ENCODE results near the gene BAHCC1. TPM values are rescaled to one million over a fixed set of nuclear protein-coding genes. Genes with fewer than 3 reads are reported as not detected.

BAHCC1 gene
- total and polyA plus RNA-seq, 9 of the 15 experiments (the other 6 are each of a cell fraction or from before 2014, with no cell fraction given) = 0.14 to 26.9 (median 5.0) TPM

- peak; percentile 59; the same call in 1 of the 2 replicates for TF ChIP-seq AFF4 (CRISPR knock-in tag; IDR thresholded peaks at IDR 0.05)
- TF ChIP-seq SRSF3 (IDR thresholded peaks at IDR 0.05; ENCODE audit: insufficient read depth, low read length) = no peak
- no peak for TF ChIP-seq ZNF217 (CRISPR knock-in tag; IDR thresholded peaks at IDR 0.05)
- TF ChIP-seq SREBF1 (IDR thresholded peaks at IDR 0.05; ENCODE audit: borderline replicate concordance, low read depth, low read length) = no peak
- no peak for TF ChIP-seq ZNF239 (CRISPR knock-in tag; IDR thresholded peaks at IDR 0.05)
- TF ChIP-seq CBX2 (IDR thresholded peaks at IDR 0.05; ENCODE audit: insufficient read depth, low read length, poor library complexity, severe bottlenecking) = no peak
- no peak for TF ChIP-seq CBFA2T2 (conservative IDR thresholded peaks at IDR 0.05)
- TF ChIP-seq RBBP5 (IDR thresholded peaks at IDR 0.05; ENCODE audit: borderline replicate concordance, insufficient read depth, low read length, poor library complexity, severe bottlenecking) = no peak
- TF ChIP-seq ZNF76 (CRISPR knock-in tag; IDR thresholded peaks at IDR 0.05; ENCODE audit: borderline replicate concordance) = 0 out of 2 replicates have a peak, but pooled peaks have one; percentile 59
- TF ChIP-seq ARID1B (IDR thresholded peaks at IDR 0.05) = no peak; the same call in 1 of the 2 replicates
- TF ChIP-seq LARP7 (IDR thresholded peaks at IDR 0.05) = no peak
- TF ChIP-seq ZSCAN32 (CRISPR knock-in tag; IDR thresholded peaks at IDR 0.05) = 0 out of 2 replicates have a peak, but pooled peaks have one; percentile 23
- no peak for TF ChIP-seq NCOA1 (IDR thresholded peaks at IDR 0.05; ENCODE audit: low read depth)
- no peak for TF ChIP-seq KDM5B (IDR thresholded peaks at IDR 0.05; ENCODE audit: insufficient replicate concordance, low read depth, low read length)
- TF ChIP-seq CC2D1A (IDR thresholded peaks at IDR 0.05) = no peak
- TF ChIP-seq NFRKB (IDR thresholded peaks at IDR 0.05; ENCODE audit: low read depth) = no peak
- TF ChIP-seq FOXO4 (CRISPR knock-in tag; IDR thresholded peaks at IDR 0.05) = no peak
- TF ChIP-seq SP2 (IDR thresholded peaks at IDR 0.05; ENCODE audit: extremely low read depth, low read depth, low read length, poor library complexity, severe bottlenecking) = no peak
- TF ChIP-seq CBFB (CRISPR knock-in tag; IDR thresholded peaks at IDR 0.05) = no peak
- peak; percentile 83 for TF ChIP-seq EP400 (IDR thresholded peaks at IDR 0.05)
- TF ChIP-seq, protein P1, sequence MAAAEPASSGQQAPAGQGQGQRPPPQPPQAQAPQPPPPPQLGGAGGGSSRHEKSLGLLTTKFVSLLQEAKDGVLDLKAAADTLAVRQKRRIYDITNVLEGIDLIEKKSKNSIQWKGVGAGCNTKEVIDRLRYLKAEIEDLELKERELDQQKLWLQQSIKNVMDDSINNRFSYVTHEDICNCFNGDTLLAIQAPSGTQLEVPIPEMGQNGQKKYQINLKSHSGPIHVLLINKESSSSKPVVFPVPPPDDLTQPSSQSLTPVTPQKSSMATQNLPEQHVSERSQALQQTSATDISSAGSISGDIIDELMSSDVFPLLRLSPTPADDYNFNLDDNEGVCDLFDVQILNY (CRISPR knock-in tag; IDR thresholded peaks at IDR 0.05) = peak; percentile 66; the same call in 1 of the 2 replicates
- no peak for TF ChIP-seq TAF9B (IDR thresholded peaks at IDR 0.05; ENCODE audit: partially characterized antibody)
- no peak for TF ChIP-seq YBX1 (IDR thresholded peaks at IDR 0.05)
- TF ChIP-seq ZNF184 (CRISPR knock-in tag; IDR thresholded peaks at IDR 0.05) = no peak
These were observed 89.1 kb downstream of the BAHCC1 start (continued) for GRCh38 chr17:81484195-81484979.
